ENCODE measurements around the gene SLC49A3. TPM values are rescaled to one million over a fixed set of nuclear protein-coding genes. Genes with fewer than 3 reads are reported as not detected.

Gene SLC49A3
- total RNA-seq, 1 experiment from 2014 or later = 8.1 TPM

- H3K27me3 ChIP-seq (ENCODE audit: insufficient read depth, low read depth) = peaks cover 55% of the 10 kb centered on the region
- ChIA-PET CTCF (no interaction called here), POLR2A (ENCODE audit: unreplicated experiment) (no interaction called here)
- no peak overlapping the region for H3K27ac ChIP-seq
- H3K79me2 ChIP-seq (ENCODE audit: low read depth) = no peaks in the 10 kb centered on the region
- BruUV-seq (replicated peaks) = no TSS peak
- H3K9me2 ChIP-seq (ENCODE audit: insufficient read depth) = no peaks in the 10 kb centered on the region
- no peak overlapping the region for H3K4me3 ChIP-seq
- H4K20me1 ChIP-seq (ENCODE audit: insufficient read depth) = no peaks in the 10 kb centered on the region
- H3K9me3 ChIP-seq (ENCODE audit: insufficient read depth, low read depth) = no peaks in the 10 kb centered on the region
- H3F3A ChIP-seq (ENCODE audit: insufficient read depth, low read depth) = no peaks in the 10 kb centered on the region
- H3K36me3 ChIP-seq (ENCODE audit: low read depth) = no peaks in the 10 kb centered on the region
- H3K4me2 ChIP-seq = no peak overlapping the region
- no peaks in the 10 kb centered on the region for H3K4me1 ChIP-seq (replicated peaks; ENCODE audit: insufficient read depth)
- no peak for DNase-seq
- TF ChIP-seq EZH2 (IDR thresholded peaks at IDR 0.05; ENCODE audit: low read depth) (no peak), CTCF (conservative IDR thresholded peaks at IDR 0.05) (no peak)
- intact Hi-C loops (cut with micrococcal nuclease; ENCODE audit: unreplicated experiment) = no loop called here
- H2AFZ ChIP-seq = no peak overlapping the region
Observed at GRCh38 chr4:654503-654845, 34.5 kb downstream of the SLC49A3 start.

- DNase-seq = no peak
- TF ChIP-seq CTCF (conservative IDR thresholded peaks at IDR 0.05) (no peak), EZH2 (IDR thresholded peaks at IDR 0.05; ENCODE audit: low read depth) (no peak)
- Histone ChIP-seq H3K4me3 (no peak overlapping the region), H3K4me1 (replicated peaks; ENCODE audit: insufficient read depth) (no peaks in the 10 kb centered on the region), H3K9me2 (ENCODE audit: insufficient read depth) (no peaks in the 10 kb centered on the region), H3K4me2 (no peak overlapping the region), H3K9me3 (ENCODE audit: insufficient read depth, low read depth) (no peaks in the 10 kb centered on the region), H3K27me3 (ENCODE audit: insufficient read depth, low read depth) (peaks cover 55% of the 10 kb centered on the region), H3K79me2 (ENCODE audit: low read depth) (no peaks in the 10 kb centered on the region), H2AFZ (no peak overlapping the region), H3F3A (ENCODE audit: insufficient read depth, low read depth) (no peaks in the 10 kb centered on the region), H3K36me3 (ENCODE audit: low read depth) (no peaks in the 10 kb centered on the region), H3K27ac (no peak overlapping the region), H4K20me1 (ENCODE audit: insufficient read depth) (no peaks in the 10 kb centered on the region)
- ChIA-PET POLR2A (ENCODE audit: unreplicated experiment) (no interaction called here), CTCF (no interaction called here)
- no TSS peak for BruUV-seq (replicated peaks)
- intact Hi-C loops (cut with micrococcal nuclease; ENCODE audit: unreplicated experiment) = no loop called here
Observed at GRCh38 chr4:653831-654502, 35.0 kb downstream of the SLC49A3 start.

GRCh38 chr4:653080-653821, 35.7 kb downstream of the SLC49A3 start:
- no peak overlapping the region for H2AFZ ChIP-seq
- intact Hi-C loops (cut with micrococcal nuclease; ENCODE audit: unreplicated experiment) = no loop called here
- ChIA-PET CTCF (no interaction called here), POLR2A (ENCODE audit: unreplicated experiment) (no interaction called here)
- no peaks in the 10 kb centered on the region for H3K36me3 ChIP-seq (ENCODE audit: low read depth)
- BruUV-seq (replicated peaks) = no TSS peak
- H3K4me1 ChIP-seq (replicated peaks; ENCODE audit: insufficient read depth) = no peaks in the 10 kb centered on the region
- TF ChIP-seq EZH2 (IDR thresholded peaks at IDR 0.05; ENCODE audit: low read depth) = no peak
- H4K20me1 ChIP-seq (ENCODE audit: insufficient read depth) = no peaks in the 10 kb centered on the region
- DNase-seq = no peak
- H3K27ac ChIP-seq = no peak overlapping the region
- H3K9me2 ChIP-seq (ENCODE audit: insufficient read depth) = no peaks in the 10 kb centered on the region
- H3K27me3 ChIP-seq (ENCODE audit: insufficient read depth, low read depth) = peaks cover 56% of the 10 kb centered on the region
- H3K79me2 ChIP-seq (ENCODE audit: low read depth) = no peaks in the 10 kb centered on the region
- H3K9me3 ChIP-seq (ENCODE audit: insufficient read depth, low read depth) = no peaks in the 10 kb centered on the region
- no peak overlapping the region for H3K4me3 ChIP-seq
- H3F3A ChIP-seq (ENCODE audit: insufficient read depth, low read depth) = no peaks in the 10 kb centered on the region
- H3K4me2 ChIP-seq = no peak overlapping the region

All from PC-9 (cell line).